ENCODE data around the gene ITGAX.

ITGAX gene

GRCh38 chr16:31352376-31353115, 2.4 kb upstream of the ITGAX start:
- no peaks in the 10 kb centered on the region for H3K27me3 ChIP-seq (ENCODE audit: low read length)
- no peaks in the 10 kb centered on the region for H3F3A ChIP-seq (ENCODE audit: insufficient read depth)
- no peak overlapping the region for H3K4me3 ChIP-seq (ENCODE audit: insufficient read depth, low read length, poor library complexity, severe bottlenecking)
- H3K27ac ChIP-seq (ENCODE audit: low read depth, low read length), result no peak overlapping the region
- H4K20me1 ChIP-seq (ENCODE audit: low read depth, low read length), result no peaks in the 10 kb centered on the region
- H3K36me3 ChIP-seq (ENCODE audit: low read length), result no peaks in the 10 kb centered on the region
- H3K9ac ChIP-seq (ENCODE audit: low read length), result no peak overlapping the region
- H2AFZ ChIP-seq (ENCODE audit: low read depth, low read length, severe bottlenecking), result no peak overlapping the region
- no peaks in the 10 kb centered on the region for H3K79me2 ChIP-seq (ENCODE audit: insufficient read depth, low read length)
- H3K9me3 ChIP-seq (ENCODE audit: insufficient read depth, low read length), result no peaks in the 10 kb centered on the region
- H3K9me2 ChIP-seq (replicated peaks; ENCODE audit: insufficient read depth, low read length), result no peaks in the 10 kb centered on the region
- no peak overlapping the region for H3K4me2 ChIP-seq (ENCODE audit: low read depth, low read length, poor library complexity, severe bottlenecking)
- TF ChIP-seq EZH2phosphoT487 (conservative IDR thresholded peaks at IDR 0.05; ENCODE audit: low read length) (no peak), CTCF (IDR thresholded peaks at IDR 0.05; ENCODE audit: insufficient read depth, low read length, poor library complexity, severe bottlenecking) (no peak)

DNA sequence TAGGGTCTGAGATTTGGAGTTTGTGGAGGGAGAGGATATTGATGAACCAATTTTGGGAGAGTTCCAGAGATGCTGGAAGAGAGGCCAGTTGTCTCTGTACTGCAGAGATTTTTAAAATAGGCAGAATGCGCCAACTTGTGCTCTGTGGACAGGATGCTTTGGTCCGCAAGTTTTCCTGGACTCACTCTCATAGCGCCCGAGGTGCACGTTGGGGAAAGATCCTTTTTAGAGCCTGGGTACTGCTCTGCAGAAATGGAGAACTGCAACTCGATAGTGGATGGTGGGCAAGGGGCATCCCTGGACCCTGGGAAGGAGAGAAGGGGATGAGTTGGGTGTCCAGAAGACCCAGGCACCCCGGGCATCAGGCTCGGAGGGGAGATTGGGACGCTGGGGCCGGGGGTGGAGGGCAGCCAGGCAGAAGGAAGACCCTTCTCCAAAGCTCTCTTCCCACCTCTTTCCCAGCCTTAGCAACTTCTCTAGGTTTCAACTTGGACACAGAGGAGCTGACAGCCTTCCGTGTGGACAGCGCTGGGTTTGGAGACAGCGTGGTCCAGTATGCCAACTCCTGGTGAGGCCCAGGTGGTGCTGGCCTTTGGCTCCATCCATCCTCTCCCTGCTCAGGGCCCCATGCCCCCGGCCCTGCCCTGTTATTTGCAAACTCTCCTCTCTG, 590 bp downstream of the ITGAX start:
- no peaks in the 10 kb centered on the region for H3K27me3 ChIP-seq (ENCODE audit: low read length)
- TF ChIP-seq CTCF (IDR thresholded peaks at IDR 0.05; ENCODE audit: insufficient read depth, low read length, poor library complexity, severe bottlenecking) (no peak), EZH2phosphoT487 (conservative IDR thresholded peaks at IDR 0.05; ENCODE audit: low read length) (no peak)
- H3K9ac ChIP-seq (ENCODE audit: low read length), result no peak overlapping the region
- H3K27ac ChIP-seq (ENCODE audit: low read depth, low read length), result no peak overlapping the region
- H3K79me2 ChIP-seq (ENCODE audit: insufficient read depth, low read length), result no peaks in the 10 kb centered on the region
- no peaks in the 10 kb centered on the region for H3K36me3 ChIP-seq (ENCODE audit: low read length)
- H3K9me2 ChIP-seq (replicated peaks; ENCODE audit: insufficient read depth, low read length), result no peaks in the 10 kb centered on the region
- H2AFZ ChIP-seq (ENCODE audit: low read depth, low read length, severe bottlenecking), result no peak overlapping the region
- no peaks in the 10 kb centered on the region for H3F3A ChIP-seq (ENCODE audit: insufficient read depth)
- no peaks in the 10 kb centered on the region for H4K20me1 ChIP-seq (ENCODE audit: low read depth, low read length)
- H3K4me3 ChIP-seq (ENCODE audit: insufficient read depth, low read length, poor library complexity, severe bottlenecking), result no peak overlapping the region
- no peak overlapping the region for H3K4me2 ChIP-seq (ENCODE audit: low read depth, low read length, poor library complexity, severe bottlenecking)
- H3K9me3 ChIP-seq (ENCODE audit: insufficient read depth, low read length), result no peaks in the 10 kb centered on the region

GRCh38 chr16:31356566-31357323, 1.8 kb downstream of the ITGAX start:
- Histone ChIP-seq H3K4me3 (ENCODE audit: insufficient read depth, low read length, poor library complexity, severe bottlenecking) (no peak overlapping the region), H3K9ac (ENCODE audit: low read length) (no peak overlapping the region), H3K9me2 (replicated peaks; ENCODE audit: insufficient read depth, low read length) (no peaks in the 10 kb centered on the region), H3K9me3 (ENCODE audit: insufficient read depth, low read length) (no peaks in the 10 kb centered on the region), H3K27ac (ENCODE audit: low read depth, low read length) (no peak overlapping the region), H3K36me3 (ENCODE audit: low read length) (no peaks in the 10 kb centered on the region), H2AFZ (ENCODE audit: low read depth, low read length, severe bottlenecking) (no peak overlapping the region), H3F3A (ENCODE audit: insufficient read depth) (no peaks in the 10 kb centered on the region), H3K79me2 (ENCODE audit: insufficient read depth, low read length) (no peaks in the 10 kb centered on the region), H3K4me2 (ENCODE audit: low read depth, low read length, poor library complexity, severe bottlenecking) (no peak overlapping the region), H3K27me3 (ENCODE audit: low read length) (no peaks in the 10 kb centered on the region), H4K20me1 (ENCODE audit: low read depth, low read length) (no peaks in the 10 kb centered on the region)
- TF ChIP-seq EZH2phosphoT487 (conservative IDR thresholded peaks at IDR 0.05; ENCODE audit: low read length) (no peak), CTCF (IDR thresholded peaks at IDR 0.05; ENCODE audit: insufficient read depth, low read length, poor library complexity, severe bottlenecking) (no peak)
